ENCODE results near the gene RBBP7. TPM values are rescaled to one million over a fixed set of nuclear protein-coding genes. Genes with fewer than 3 reads are reported as not detected.

The RBBP7 gene
- total RNA-seq, 1 experiment from 2014 or later = 112 TPM

- no peak for DNase-seq (ENCODE audit: low read depth)
Measured at GRCh38 chrX:16867947-16868346, 2.2 kb downstream of the RBBP7 start.

- no peak for DNase-seq (ENCODE audit: low read depth)
Measured at GRCh38 chrX:16862829-16863228, 7.3 kb downstream of the RBBP7 start.

GRCh38 chrX:16856744-16857143 lies 13.4 kb downstream of the RBBP7 start:
- DNase-seq (ENCODE audit: low read depth) = no peak

- peak; percentile 57 for DNase-seq (ENCODE audit: low read depth)
Measured at GRCh38 chrX:16856076-16856404, 14.1 kb downstream of the RBBP7 start.

- no peak for DNase-seq (ENCODE audit: low read depth)
Measured at GRCh38 chrX:16855363-16856075, 14.6 kb downstream of the RBBP7 start.

GRCh38 chrX:16853537-16853936 lies 16.6 kb downstream of the RBBP7 start:
- DNase-seq (ENCODE audit: low read depth) = peak; percentile 38

GRCh38 chrX:16852617-16853179 lies 17.5 kb downstream of the RBBP7 start:
- no peak for DNase-seq (ENCODE audit: low read depth)

GRCh38 chrX:16851827-16852226 lies 18.3 kb downstream of the RBBP7 start:
- DNase-seq (ENCODE audit: low read depth) = no peak

- no peak for DNase-seq (ENCODE audit: low read depth)
Measured at GRCh38 chrX:16851421-16851820, 18.7 kb downstream of the RBBP7 start.

GRCh38 chrX:16848541-16848940 lies 21.6 kb downstream of the RBBP7 start:
- DNase-seq (ENCODE audit: low read depth) = no peak

- no peak for DNase-seq (ENCODE audit: low read depth)
Measured at GRCh38 chrX:16845686-16846085, 24.5 kb downstream of the RBBP7 start.

- DNase-seq (ENCODE audit: low read depth) = no peak
Measured at GRCh38 chrX:16843208-16843909, 26.8 kb downstream of the RBBP7 start.

GRCh38 chrX:16842684-16843083 lies 27.5 kb downstream of the RBBP7 start:
- DNase-seq (ENCODE audit: low read depth) = no peak

- peak; percentile 58 for DNase-seq (ENCODE audit: low read depth)
Measured at GRCh38 chrX:16839852-16840460, 30.2 kb downstream of the RBBP7 start.

- DNase-seq (ENCODE audit: low read depth) = peak; percentile 34
Measured at GRCh38 chrX:16839219-16839851, 30.8 kb downstream of the RBBP7 start.

- DNase-seq (ENCODE audit: low read depth) = peak; percentile 82
Measured at GRCh38 chrX:16838202-16839066, 31.7 kb downstream of the RBBP7 start.

- DNase-seq (ENCODE audit: low read depth) = peak; percentile 71
Measured at GRCh38 chrX:16836371-16836770, 33.8 kb downstream of the RBBP7 start.

- no peak for DNase-seq (ENCODE audit: low read depth)
Measured at GRCh38 chrX:16834806-16835205, 35.4 kb downstream of the RBBP7 start.

- no peak for DNase-seq (ENCODE audit: low read depth)
Measured at GRCh38 chrX:16832301-16832700, 37.9 kb downstream of the RBBP7 start.

- DNase-seq (ENCODE audit: low read depth) = peak; percentile 33
Measured at GRCh38 chrX:16828124-16828908, 41.8 kb downstream of the RBBP7 start.
